NCI-H748 (cell line): ENCODE results near the gene NEB.

Experiments
- DNase-seq: peaks from one replicate; lab custom pipeline; 2025; ENCODE audit not compliant: unreplicated experiment; lab: John Stamatoyannopoulos, UW

The NEB gene, protein sequence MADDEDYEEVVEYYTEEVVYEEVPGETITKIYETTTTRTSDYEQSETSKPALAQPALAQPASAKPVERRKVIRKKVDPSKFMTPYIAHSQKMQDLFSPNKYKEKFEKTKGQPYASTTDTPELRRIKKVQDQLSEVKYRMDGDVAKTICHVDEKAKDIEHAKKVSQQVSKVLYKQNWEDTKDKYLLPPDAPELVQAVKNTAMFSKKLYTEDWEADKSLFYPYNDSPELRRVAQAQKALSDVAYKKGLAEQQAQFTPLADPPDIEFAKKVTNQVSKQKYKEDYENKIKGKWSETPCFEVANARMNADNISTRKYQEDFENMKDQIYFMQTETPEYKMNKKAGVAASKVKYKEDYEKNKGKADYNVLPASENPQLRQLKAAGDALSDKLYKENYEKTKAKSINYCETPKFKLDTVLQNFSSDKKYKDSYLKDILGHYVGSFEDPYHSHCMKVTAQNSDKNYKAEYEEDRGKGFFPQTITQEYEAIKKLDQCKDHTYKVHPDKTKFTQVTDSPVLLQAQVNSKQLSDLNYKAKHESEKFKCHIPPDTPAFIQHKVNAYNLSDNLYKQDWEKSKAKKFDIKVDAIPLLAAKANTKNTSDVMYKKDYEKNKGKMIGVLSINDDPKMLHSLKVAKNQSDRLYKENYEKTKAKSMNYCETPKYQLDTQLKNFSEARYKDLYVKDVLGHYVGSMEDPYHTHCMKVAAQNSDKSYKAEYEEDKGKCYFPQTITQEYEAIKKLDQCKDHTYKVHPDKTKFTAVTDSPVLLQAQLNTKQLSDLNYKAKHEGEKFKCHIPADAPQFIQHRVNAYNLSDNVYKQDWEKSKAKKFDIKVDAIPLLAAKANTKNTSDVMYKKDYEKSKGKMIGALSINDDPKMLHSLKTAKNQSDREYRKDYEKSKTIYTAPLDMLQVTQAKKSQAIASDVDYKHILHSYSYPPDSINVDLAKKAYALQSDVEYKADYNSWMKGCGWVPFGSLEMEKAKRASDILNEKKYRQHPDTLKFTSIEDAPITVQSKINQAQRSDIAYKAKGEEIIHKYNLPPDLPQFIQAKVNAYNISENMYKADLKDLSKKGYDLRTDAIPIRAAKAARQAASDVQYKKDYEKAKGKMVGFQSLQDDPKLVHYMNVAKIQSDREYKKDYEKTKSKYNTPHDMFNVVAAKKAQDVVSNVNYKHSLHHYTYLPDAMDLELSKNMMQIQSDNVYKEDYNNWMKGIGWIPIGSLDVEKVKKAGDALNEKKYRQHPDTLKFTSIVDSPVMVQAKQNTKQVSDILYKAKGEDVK (N-terminal part only)

DNA sequence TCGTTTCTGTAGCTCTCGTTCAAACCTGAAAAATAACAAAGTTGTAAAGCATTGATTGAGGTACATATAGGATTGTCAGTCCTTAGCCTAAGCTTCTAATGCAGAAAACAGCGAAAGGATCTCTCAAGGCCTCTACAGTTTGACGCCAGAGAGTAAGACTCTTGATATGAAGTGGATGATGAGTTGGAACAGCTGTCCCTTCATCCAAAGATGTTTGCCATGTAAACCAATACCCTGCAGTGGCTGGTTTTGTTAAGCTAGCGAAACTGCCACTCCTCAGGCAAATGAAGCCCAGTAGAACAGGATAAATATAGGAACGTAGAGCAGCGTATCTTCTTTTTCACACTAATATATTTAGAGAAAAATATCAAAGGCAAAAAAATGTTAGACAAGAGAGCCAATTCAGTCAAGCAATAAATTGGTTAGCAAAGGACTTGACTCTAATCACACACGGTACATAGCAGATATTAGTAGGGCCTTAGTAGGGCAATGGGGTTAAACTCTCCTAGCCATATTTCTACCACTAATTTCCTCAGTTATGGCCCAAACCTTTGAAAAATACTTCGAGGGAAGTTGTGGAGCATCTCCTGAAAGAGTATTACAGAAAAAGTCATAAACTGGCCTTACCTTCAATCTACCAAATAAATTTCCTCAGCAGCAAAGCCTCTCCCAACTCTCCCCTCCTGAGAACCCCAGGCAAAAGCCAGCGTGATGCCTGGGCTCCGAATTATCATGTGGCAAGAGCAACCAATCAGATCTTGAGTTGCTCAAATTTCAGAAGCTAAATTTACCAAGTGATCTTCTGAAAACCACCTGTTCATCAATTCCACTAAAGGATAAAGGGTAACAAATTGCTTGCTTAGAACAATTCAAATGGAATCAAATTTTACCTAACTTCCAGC, at the start of gene NEB:
Gene NEB, minus strand, starts transcription at position 706 of the 902 bp plus-strand sequence. CDS start 1,320 bp downstream, outside the sequence.
- peak; percentile 82 for DNase-seq

DNA sequence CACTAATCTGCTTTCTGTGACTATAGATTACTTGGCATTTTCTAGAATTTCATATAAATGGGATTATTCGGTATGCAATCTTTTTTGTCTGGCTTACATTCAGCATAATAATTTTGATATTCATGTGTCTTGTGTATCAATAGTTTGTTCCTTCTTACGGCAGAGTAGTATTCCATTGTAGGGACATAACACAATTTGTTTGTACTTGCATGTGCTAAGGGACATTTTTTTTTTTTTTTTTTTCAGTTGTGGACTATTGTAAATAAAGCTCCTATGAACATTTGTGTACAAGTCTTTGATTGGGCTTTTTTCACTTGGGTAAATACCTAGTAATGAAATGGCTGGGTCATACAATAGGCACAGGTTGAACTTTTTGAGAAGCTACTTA, 48.9 kb upstream of the NEB start:
- no peak for DNase-seq

DNA sequence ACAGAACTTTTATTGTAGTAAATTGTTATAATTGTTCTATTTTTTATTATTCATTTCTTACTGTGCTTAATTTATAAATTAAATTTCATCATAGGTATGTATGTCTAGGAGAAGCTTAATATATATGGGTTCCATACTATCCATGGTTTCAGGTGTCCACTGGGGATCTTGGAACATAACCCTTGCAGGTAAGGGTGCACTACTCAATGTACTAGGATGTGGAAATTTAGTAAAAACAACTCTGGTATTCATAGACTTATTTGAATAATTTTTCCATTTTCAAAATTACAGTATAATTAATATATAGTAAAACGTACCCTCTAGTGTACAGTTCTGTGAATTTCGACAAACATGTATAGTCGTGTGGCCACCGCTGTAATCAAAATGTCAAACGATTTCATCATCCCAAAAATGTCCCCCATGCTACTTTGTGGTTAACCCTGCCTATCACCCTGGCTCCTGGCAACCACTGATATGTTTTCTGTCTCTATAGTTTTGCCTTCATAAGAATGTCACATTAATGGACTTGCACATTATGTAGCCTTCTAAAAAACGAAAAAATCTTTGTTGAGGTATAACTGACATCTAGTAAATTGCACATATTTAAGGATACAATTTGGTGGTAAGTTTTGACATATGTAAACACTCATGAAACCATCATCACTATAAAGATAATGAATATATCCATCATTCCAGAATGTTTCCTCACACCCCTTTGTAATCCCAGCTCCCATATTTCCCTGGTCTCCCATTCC, 48.3 kb upstream of the NEB start:
- no peak for DNase-seq

DNA sequence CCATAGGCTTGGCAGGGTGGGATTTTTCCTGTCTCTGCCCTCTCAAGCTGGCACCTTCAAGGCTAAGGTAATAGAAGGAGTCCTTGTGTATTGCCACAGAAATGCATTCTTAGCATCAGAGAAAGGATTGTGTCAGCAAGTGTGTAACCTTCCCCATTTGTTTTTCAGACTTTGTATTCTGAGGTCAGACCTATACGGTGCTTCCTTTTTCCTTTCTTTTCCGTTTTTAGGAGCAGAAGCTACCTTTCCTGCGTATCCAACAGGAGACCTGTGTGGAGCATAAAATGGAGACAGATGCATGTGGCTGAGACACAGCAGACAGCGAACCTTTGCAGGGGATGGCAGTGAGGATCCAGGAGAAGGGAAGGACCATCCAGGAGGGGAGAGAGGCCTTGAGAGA, 47.4 kb upstream of the NEB start:
- no peak for DNase-seq

DNA sequence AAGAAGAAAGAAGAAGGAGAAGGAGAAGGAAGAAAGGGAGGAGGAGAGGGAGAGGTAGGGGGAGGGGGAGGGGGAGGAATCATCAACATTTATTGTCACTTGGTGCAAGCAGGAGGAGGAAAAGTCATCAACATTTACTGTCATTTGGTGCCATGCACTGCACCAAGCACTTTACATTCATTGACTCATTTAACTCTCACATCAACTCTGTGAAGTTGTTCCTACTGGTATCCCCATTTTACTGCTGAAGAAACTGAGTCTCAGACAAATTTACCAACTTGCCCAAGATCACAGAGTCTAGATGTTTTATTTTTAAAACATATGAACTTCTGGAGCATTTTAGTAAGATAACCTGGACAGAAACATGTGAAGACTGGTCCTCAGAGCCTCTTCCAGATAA, 46.7 kb upstream of the NEB start:
- no peak for DNase-seq

DNA sequence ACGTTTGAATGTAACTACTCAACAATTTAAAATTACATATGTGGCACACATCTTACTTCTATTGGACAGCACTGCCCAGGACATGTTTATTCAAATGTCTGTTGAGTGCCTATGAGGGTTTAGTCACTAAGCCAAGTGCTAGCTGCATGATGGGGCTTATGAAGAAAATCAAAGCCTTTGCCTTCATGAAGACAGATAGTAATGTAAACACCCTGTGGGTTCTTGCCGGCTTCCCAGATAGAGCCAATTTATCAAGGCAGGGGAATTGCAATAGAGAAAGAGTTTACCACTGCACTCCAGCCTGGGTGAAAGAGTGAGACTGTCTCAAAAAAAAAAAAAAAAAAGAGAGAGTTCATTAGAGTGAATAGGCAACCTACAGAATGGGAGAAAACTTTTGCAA, 43.7 kb upstream of the NEB start:
- DNase-seq, result no peak

DNA sequence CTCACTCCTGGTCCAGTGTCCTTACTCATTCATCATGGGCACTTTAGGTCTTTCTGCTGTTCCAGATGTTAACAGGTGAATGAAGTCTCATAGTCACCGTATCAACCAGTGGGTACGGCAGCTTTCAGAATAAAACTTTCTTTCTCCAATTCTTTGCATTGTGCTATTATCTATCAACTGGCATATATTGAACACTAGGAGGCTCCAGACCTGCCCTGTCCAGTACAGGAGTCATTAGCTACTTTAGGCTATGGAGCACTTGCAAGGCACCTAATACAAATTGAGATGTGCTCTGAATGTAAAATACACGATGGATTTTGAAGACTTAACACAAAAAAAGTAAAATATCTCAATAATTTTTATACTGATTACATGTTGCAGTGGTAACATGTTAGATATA, 43.2 kb upstream of the NEB start:
- DNase-seq, result no peak

DNA sequence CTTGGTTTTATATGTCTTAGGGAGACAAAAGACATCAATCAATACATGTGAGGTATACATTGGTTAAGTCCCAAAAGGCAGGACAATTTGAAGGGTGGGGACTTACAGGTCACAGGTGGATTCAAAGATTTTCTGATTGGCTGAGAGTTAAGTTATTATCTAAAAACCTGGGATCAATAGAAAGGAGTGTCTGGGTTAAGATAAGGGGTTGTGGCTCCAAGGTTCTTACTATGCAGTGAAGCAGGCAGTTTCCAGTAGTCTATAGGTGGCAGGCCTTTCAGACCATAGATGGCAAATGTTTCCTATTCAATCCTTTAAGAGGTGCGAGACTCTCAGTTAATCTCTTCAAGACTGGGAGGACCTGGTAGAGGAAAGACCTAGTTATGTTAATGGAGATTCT, 42.1 kb upstream of the NEB start:
- DNase-seq, result no peak

DNA sequence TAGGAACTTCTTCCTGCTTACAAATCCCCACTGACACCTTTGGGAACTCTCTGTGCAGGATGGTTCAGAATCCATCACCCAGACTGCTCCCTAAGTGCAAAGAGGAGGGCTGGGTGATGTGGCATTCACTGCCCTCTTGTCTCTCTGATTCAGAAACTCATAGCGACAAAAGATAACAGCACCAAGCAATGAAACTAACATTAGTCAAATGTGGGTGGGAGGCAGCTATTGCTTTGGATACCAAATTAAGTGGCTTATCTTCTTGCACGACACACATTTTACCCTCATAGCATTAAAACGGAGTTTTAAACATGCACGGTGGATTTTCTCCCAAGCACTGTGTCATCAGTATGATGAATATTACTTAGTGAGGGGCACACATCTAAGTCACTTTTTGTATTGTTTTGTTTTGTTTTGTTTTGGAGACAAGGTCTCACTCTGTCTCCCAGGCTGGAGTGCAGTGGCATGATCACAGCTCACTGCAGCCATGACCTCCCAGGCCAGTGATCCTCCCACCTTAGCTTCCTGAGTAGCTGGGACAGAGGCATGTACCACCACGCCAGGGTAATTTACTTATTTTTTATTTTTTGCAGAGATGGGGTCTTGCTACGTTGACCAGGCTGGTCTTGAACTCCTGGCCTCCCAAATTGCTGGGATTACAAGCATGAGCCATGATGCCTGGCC, 40.9 kb upstream of the NEB start:
- DNase-seq, result no peak

DNA sequence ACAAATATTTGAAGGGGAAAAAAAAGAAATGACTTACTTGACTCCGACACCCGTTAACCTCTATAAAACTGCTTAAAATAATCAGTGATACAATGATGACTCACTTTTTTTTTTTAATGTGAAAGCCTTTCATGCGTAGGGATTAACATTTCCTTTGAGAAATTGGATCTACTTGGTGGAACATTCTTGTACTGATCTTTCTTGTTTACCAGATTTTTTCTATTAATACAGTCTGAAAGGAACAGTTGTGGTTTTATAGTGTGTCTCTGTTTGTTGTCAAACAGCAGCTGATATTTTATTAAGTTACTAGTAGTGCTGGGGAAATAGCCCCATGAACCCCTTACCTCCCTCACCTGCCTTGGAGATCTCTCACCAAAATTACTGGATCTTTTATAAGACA, 40.2 kb upstream of the NEB start:
- DNase-seq, result no peak

DNA sequence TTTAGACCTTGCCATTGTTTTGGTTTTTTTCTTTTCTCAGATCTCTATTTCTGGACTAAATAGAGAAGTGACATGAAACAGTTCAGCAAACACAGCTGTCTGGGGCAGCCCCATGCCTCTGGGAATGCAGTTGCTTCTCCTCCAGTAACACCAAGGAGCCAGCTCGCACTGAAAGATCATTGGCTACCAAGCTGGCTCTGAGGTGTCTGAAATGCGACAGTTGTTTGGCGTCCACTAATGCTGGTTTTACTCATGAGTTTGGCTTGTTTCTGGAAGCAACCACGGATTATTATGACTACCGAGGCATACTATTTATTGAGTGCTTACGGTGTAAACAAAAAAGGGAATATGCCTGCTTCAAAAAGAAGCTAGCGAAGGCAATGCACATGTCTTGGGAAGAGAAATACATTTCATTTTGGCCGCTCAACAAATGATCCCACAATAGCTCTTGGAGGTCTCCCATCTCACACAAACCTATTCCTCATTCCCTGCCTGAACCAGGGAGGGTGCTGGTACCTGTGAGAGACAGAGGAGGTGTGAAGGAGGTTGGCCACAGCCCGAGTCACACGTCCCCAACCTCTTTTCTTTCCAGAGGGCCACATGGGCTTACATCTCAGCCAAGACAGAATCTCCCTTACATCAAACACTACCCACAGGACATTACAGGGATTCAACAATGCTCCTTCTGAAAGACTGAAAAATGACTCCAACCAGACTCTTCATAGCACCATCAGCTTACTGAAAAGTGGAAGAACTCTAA, 37.5 kb upstream of the NEB start:
- DNase-seq, result no peak

DNA sequence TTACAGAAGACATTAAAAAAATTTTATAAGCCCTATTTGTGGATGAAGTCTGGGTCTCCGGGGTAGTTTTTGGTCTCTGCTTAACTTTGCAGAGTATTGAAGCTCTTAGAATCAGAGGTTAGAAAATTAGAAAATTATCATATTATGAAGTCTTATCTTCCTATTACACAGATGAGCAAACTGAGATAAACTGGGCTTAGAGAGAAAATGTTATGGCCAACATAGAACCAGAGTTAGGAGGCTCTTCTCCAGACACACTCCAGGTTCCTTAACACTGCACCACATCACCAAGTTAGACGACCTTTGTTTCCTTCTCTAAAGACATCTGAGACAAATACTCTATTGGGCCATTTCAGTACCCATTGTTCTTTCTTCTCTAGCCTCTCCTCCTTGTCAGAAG, 36.7 kb upstream of the NEB start:
- DNase-seq, result no peak

DNA sequence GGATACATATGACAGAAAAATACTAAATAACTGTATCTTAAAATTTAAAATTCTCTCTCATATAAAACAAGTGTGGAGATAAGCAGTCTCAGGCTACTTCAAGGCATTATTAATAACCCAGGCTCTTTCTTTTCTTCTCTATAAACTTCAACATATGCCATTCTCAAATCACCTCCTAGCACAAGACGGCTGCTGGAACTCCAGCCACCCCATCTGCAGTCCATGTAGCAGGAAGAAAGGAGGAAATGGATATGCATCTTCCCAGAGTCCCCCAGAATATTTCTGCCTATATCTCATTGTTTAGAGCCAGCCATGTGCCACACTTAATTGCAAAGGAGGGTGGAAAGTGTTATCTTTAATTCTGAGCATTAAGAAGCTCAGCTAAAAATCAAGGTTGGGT, 35.3 kb upstream of the NEB start:
- no peak for DNase-seq

DNA sequence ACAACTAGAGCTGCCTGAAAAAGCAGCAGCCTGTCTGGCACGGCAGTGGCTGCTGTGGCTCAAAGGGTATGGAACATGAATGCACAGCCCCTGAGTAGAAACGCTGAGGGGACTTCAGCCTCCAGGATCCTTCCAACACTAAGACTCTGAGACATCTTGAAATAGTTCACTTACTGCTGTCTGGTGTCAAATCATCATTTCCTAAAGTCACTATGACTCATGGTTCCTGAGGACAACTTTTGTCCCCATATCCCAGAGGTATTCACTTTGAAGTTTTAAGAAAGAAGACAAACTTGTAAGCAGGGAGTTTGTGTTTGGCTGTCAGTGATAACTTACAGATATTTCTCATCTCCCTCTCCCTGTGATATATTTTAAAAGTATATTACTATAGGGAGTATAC, 33.3 kb upstream of the NEB start:
- DNase-seq, result no peak

DNA sequence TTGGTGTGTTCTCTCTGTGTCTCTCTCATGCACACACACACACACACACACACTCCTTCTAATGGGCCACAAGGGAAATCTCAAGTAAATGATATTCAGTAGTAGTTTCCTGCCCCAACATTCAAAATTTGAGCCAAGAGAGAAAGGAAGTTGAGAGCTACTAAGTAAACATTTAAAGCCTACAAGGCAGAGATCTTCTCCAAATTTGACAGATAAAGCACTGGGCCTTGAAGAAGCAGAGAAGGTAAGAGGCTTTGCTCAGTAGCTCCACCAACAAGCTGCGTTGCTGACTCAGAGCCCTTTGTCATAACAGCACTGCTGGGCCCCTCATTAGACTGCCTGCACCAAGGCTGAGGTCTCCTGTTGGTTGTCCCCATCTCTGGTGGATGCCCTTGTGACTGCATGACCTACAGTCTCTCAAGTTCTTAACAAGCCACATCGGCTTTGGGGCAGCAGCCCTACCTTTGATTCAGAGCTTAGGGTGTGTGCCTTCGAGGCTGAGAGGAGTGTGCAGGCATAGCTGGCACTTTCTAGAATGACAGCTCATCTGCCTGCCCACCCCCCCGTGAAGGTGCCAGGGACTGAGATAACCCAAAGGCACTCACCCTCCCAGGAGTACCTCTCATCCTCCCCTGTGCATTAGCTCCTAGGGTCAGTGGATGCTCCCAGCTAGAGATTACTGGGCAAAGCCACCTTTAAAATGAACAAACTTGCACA, 32.3 kb upstream of the NEB start:
- DNase-seq, result no peak

DNA sequence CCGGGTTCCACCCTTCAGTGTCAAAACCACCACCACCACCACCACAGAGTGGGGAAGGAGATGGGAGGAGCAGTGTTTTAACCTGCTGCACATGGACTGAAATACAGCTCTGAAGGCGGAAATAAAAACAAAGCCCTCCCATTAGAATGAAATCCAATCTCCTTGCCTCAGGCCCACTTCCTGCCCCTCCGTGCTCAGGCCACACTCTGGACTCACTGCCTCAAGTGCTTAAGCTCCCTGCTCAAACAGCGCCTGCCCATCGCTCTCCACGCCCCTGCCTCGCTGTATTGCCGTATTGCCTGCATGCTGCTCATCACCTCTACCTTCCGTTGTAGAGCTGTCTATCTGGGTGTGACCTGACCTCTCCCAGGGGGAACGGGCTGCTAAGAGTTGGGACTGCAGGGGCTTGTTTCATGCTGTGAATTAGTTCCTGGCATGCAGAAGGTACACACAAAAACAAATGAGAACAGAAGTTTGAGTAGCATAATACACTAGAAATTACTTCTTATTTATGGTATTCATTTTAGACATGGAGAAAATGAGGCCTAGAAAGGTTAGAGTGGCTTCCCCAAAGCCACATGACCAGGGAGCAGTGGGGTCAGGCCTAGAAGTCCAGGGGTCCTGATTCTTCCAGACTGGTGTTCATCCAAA, 31.6 kb upstream of the NEB start:
- peak; percentile 66 for DNase-seq

DNA sequence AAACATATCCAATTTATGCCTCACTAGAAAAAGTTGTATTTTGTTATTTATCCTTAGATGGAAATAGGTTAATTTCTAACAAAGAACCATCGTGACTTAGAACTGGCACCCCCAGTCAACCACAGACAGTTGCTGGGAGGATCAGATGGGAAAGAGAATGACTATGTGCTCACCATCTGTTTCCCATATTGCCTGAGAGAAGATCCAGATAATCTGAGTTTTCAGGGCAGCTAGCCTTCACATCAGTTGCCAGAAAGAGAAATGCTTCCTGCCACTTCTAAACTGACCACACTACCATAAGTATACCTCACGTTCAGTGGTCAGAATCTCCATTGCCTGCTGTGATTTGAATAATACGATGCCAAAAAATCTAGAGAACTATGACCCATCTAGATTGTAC, 28.4 kb upstream of the NEB start:
- no peak for DNase-seq
